AG04450 (cell line): Measurements from ENCODE around the gene MACROD2. TPM values are rescaled to one million over a fixed set of nuclear protein-coding genes. Genes with fewer than 3 reads are reported as not detected.
A peak's percentile ranks its signal among the peaks of the same experiment; 100 is the strongest.

Experiments used
- CTCF ChIA-PET: fragments of 300-600, 350-600 bp; formaldehyde crosslinking; extraction: SDS; loops from one replicate; lab custom pipeline; 2022; ENCODE audit warnings: antibody characterized with exemption, inconsistent platforms; lab: Charles Lee
- POLR2A ChIA-PET: fragments of 350-600 bp; formaldehyde crosslinking; extraction: SDS; loops from one replicate; lab custom pipeline; 2021; ENCODE audit warnings: antibody characterized with exemption, inconsistent platforms; lab: Yijun Ruan, JAX
- DNase-seq: peaks from one replicate; pipeline ENCODE4 v3.0.0-alpha.2; 2011; ENCODE audit warnings: low read depth, low spot score
- H3K27ac ChIP-seq: one replicate; pipeline ENCODE4 v1.5.1; 2012; ENCODE audit warnings: low read depth, low read length, control low read depth
- H3K27me3 ChIP-seq: one replicate; pipeline ENCODE4 v1.6.0; 2012; ENCODE audit warnings: low read length; ENCODE audit not compliant: control insufficient read depth, insufficient read depth
- H3K4me3 ChIP-seq: 2 replicates; pipeline ENCODE4 v1.5.1; 2011; ENCODE audit warnings: mild to moderate bottlenecking, low read depth, low read length, control low read depth
- H3K9me3 ChIP-seq: 2 replicates; pipeline ENCODE4 v1.5.1; 2012; ENCODE audit warnings: low read length; ENCODE audit not compliant: control insufficient read depth, insufficient read depth
- polyA plus RNA-seq: library from polyadenylated mRNA; depleted of rRNA; stranded (reverse); fragments of >200 nt; gene quantifications from 2 replicates; pipeline ENCODE4 v1.2.3, GENCODE V29; 2011
- TF ChIP-seq, protein P1 (sequence below): IDR thresholded peaks from 2 replicates; pipeline ENCODE4 v1.5.1; 2011; ENCODE audit warnings: low read depth, low read length, control low read depth, inconsistent platforms

The MACROD2 gene
- polyA plus RNA-seq, 1 experiment = 0.02 TPM

DNA sequence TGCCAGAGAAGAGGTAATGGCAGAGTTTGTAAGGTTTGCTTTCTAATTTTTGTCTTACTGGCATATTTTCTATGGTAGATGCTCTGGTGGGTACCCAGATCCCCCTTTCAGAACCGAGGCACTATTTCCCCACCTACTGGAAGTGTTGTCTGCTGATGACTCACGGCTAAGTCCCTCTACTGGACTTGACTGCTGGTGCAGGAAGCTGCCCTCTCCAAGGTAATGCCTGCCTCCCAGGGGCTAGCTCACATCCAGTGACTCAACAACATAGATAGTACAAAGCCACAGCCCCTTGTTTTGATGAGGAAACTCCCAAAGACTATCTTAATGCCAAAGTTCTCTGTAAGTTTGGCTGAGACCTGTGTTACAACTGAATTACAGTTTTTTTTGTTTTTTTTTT, 627.5 kb downstream of the MACROD2 start:
- no peak overlapping the region for H3K27ac ChIP-seq
- ChIA-PET POLR2A (no interaction called here), CTCF (interaction anchor here (0.9 to 2.0 kb wide), 3 partner anchors 10 to 288 kb away, joined by 3 to 10 read pairs (median 4); no protein-coding TSS in a partner anchor)
- H3K27me3 ChIP-seq = no peaks in the 10 kb centered on the region
- DNase-seq = no peak
- no peaks in the 10 kb centered on the region for H3K9me3 ChIP-seq
- no peak overlapping the region for H3K4me3 ChIP-seq
- TF ChIP-seq, protein P1, sequence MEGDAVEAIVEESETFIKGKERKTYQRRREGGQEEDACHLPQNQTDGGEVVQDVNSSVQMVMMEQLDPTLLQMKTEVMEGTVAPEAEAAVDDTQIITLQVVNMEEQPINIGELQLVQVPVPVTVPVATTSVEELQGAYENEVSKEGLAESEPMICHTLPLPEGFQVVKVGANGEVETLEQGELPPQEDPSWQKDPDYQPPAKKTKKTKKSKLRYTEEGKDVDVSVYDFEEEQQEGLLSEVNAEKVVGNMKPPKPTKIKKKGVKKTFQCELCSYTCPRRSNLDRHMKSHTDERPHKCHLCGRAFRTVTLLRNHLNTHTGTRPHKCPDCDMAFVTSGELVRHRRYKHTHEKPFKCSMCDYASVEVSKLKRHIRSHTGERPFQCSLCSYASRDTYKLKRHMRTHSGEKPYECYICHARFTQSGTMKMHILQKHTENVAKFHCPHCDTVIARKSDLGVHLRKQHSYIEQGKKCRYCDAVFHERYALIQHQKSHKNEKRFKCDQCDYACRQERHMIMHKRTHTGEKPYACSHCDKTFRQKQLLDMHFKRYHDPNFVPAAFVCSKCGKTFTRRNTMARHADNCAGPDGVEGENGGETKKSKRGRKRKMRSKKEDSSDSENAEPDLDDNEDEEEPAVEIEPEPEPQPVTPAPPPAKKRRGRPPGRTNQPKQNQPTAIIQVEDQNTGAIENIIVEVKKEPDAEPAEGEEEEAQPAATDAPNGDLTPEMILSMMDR = peak; percentile 26

GRCh38 chr20:14631011-14631410, 635.7 kb downstream of the MACROD2 start:
- ChIA-PET CTCF (no interaction called here), POLR2A (no interaction called here)
- no peaks in the 10 kb centered on the region for H3K27me3 ChIP-seq
- DNase-seq = no peak
- no peak overlapping the region for H3K27ac ChIP-seq
- H3K4me3 ChIP-seq = no peak overlapping the region
- TF ChIP-seq, protein P1 = no peak
- no peaks in the 10 kb centered on the region for H3K9me3 ChIP-seq

DNA sequence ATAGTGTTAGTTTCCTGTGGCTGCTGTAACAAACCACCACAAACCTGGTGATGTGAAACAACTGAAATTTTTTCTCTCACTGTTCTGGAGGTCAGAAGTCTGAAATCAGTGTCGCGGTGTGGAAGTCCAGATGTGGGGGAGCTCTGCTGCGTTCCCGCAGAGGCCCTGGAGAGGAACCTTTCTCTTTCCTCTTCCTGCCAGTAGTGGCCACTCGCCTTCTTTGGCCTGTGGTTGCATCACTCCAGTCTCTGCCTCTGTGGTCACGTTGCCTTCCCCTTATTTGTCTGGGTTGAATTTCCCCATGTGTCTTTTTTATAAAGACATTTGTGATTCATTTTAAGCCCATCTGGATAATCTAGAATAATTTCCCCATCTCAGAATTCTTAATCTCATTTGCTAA, 637.6 kb downstream of the MACROD2 start:
- ChIA-PET CTCF (no interaction called here), POLR2A (no interaction called here)
- TF ChIP-seq, protein P1 = no peak
- Histone ChIP-seq H3K9me3 (no peaks in the 10 kb centered on the region), H3K4me3 (no peak overlapping the region), H3K27ac (no peak overlapping the region), H3K27me3 (no peaks in the 10 kb centered on the region)
- DNase-seq = no peak

DNA sequence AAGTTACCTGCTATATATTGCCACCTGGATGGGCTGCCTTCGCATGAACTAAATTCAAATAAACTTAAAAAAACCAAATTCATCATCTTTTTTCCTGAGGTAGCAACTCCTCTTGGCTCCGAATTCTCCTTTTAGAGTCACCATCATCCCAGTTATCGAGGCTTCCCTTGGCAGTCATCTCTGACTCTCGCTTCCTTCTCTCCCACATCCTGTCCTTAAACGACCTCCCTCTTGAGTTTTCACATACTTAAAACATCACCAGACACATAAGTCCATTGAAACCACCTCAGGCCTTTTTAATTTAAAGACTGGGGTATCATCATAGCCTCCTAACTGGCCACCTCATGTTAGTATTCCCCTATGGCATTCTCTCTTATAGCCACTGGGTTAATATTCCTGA, 638.2 kb downstream of the MACROD2 start:
- ChIA-PET CTCF (no interaction called here), POLR2A (no interaction called here)
- TF ChIP-seq, protein P1 = no peak
- no peak for DNase-seq
- Histone ChIP-seq H3K4me3 (no peak overlapping the region), H3K9me3 (no peaks in the 10 kb centered on the region), H3K27me3 (no peaks in the 10 kb centered on the region), H3K27ac (no peak overlapping the region)

DNA sequence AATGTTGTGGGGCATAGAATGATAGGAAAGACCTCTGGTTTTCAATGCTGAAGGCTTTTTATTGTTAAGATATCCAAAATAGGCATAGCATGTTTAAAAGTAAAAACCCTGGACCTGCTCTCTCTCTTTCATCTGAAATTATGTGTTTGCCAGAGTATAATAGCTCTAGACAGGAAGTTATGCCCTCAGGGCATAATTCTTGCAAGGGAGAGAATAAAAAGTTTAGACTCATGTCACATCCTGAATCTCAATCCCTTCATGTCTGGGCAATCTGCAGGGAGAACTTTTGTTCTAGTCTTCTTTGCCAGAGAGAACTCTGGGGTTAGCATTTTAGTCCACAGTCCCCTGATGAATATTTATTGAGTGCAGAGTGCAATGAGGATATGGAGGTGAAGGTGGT, 639.3 kb downstream of the MACROD2 start:
- Histone ChIP-seq H3K27ac (no peak overlapping the region), H3K9me3 (no peaks in the 10 kb centered on the region), H3K27me3 (no peaks in the 10 kb centered on the region), H3K4me3 (no peak overlapping the region)
- TF ChIP-seq, protein P1 = no peak
- no peak for DNase-seq
- POLR2A ChIA-PET = no interaction called here
- CTCF ChIA-PET = no interaction called here
